ENCODE results near the gene ITPR1.

Gene ITPR1

GRCh38 chr3:4614927-4615326 is 121.8 kb downstream of the ITPR1 start:
- Histone ChIP-seq H3K4me2 (ENCODE audit: low read length) (no peak overlapping the region), H4K20me1 (ENCODE audit: insufficient read depth, low read length) (no peaks in the 10 kb centered on the region), H3K4me1 (ENCODE audit: insufficient read depth, low read length, severe bottlenecking) (no peaks in the 10 kb centered on the region), H3K27me3 (ENCODE audit: insufficient read depth, low read length) (no peaks in the 10 kb centered on the region), H3K9me2 (ENCODE audit: low read depth, low read length) (no peaks in the 10 kb centered on the region), H3K27ac (ENCODE audit: low read depth, low read length, poor library complexity, severe bottlenecking) (no peak overlapping the region), H3K9ac (ENCODE audit: low read length) (no peak overlapping the region), H3K36me3 (ENCODE audit: insufficient read depth, low read length) (no peaks in the 10 kb centered on the region), H2AFZ (ENCODE audit: low read length) (no peak overlapping the region), H3F3A (ENCODE audit: insufficient read depth, low read length) (no peaks in the 10 kb centered on the region), H3K4me3 (ENCODE audit: low read depth, low read length, poor library complexity, severe bottlenecking) (no peak overlapping the region), H3K9me3 (ENCODE audit: low read length) (no peaks in the 10 kb centered on the region), H3K79me2 (ENCODE audit: insufficient read depth, low read length) (no peaks in the 10 kb centered on the region)
- TF ChIP-seq, protein P1, sequence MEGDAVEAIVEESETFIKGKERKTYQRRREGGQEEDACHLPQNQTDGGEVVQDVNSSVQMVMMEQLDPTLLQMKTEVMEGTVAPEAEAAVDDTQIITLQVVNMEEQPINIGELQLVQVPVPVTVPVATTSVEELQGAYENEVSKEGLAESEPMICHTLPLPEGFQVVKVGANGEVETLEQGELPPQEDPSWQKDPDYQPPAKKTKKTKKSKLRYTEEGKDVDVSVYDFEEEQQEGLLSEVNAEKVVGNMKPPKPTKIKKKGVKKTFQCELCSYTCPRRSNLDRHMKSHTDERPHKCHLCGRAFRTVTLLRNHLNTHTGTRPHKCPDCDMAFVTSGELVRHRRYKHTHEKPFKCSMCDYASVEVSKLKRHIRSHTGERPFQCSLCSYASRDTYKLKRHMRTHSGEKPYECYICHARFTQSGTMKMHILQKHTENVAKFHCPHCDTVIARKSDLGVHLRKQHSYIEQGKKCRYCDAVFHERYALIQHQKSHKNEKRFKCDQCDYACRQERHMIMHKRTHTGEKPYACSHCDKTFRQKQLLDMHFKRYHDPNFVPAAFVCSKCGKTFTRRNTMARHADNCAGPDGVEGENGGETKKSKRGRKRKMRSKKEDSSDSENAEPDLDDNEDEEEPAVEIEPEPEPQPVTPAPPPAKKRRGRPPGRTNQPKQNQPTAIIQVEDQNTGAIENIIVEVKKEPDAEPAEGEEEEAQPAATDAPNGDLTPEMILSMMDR (IDR thresholded peaks at IDR 0.05; ENCODE audit: low read length) = no peak
- no peak for TF ChIP-seq EZH2 (IDR thresholded peaks at IDR 0.05; ENCODE audit: borderline replicate concordance, low read length)

DNA sequence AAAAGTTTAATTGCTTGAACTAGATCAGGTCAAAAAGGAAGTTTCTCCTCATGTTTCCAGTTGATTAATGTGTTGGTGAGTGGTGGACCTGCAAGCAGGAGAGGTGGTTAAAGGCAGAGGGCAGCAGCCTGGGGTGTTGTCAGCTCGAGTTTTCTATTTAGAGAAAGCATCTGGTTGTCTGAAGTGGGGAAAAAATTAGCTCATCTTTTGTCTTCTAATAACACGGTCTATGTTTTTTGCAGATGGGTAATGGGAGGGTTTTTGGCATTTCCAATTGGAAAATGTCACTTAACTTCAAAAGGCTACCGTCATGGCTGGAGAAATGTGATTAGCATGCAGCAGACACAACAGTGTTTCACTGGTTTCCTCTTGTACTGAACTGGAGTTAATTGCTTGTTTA is 122.6 kb downstream of the ITPR1 start:
- Histone ChIP-seq H3K79me2 (ENCODE audit: insufficient read depth, low read length) (no peaks in the 10 kb centered on the region), H3K36me3 (ENCODE audit: insufficient read depth, low read length) (no peaks in the 10 kb centered on the region), H3F3A (ENCODE audit: insufficient read depth, low read length) (no peaks in the 10 kb centered on the region), H3K4me2 (ENCODE audit: low read length) (no peak overlapping the region), H3K4me3 (ENCODE audit: low read depth, low read length, poor library complexity, severe bottlenecking) (no peak overlapping the region), H3K27me3 (ENCODE audit: insufficient read depth, low read length) (no peaks in the 10 kb centered on the region), H2AFZ (ENCODE audit: low read length) (no peak overlapping the region), H3K9me2 (ENCODE audit: low read depth, low read length) (no peaks in the 10 kb centered on the region), H3K4me1 (ENCODE audit: insufficient read depth, low read length, severe bottlenecking) (no peaks in the 10 kb centered on the region), H3K9me3 (ENCODE audit: low read length) (no peaks in the 10 kb centered on the region), H4K20me1 (ENCODE audit: insufficient read depth, low read length) (no peaks in the 10 kb centered on the region), H3K27ac (ENCODE audit: low read depth, low read length, poor library complexity, severe bottlenecking) (no peak overlapping the region), H3K9ac (ENCODE audit: low read length) (no peak overlapping the region)
- TF ChIP-seq, protein P1 (IDR thresholded peaks at IDR 0.05; ENCODE audit: low read length) = no peak
- no peak for TF ChIP-seq EZH2 (IDR thresholded peaks at IDR 0.05; ENCODE audit: borderline replicate concordance, low read length)

DNA sequence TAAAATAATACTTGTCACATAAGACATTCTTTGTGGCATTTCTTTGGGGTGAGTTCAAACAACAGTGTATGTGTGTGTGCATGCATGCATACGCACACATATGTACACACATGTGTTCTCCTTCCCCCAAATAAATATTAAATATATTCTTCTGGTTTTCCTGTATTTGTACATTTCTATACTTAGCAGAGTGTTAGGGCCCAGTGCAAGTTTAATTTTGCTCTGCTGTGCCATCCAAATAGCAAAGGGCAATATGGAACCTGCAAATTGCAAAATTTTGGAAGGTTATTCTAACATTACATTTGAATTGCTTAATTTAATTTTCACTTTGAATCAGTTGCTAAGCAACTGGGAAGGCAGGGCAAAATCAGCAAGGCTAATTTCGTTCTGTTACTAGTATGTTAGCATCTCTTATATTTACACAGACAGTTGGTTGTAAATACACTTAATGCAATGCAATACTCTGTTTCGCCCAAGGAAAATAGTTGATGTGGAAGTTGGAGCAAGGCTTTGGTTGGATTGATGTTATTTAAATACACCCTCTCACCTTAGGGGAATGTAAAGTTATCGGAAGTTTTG is 130.4 kb downstream of the ITPR1 start:
- H3K4me1 ChIP-seq (ENCODE audit: insufficient read depth, low read length, severe bottlenecking) = no peaks in the 10 kb centered on the region
- no peaks in the 10 kb centered on the region for H4K20me1 ChIP-seq (ENCODE audit: insufficient read depth, low read length)
- H3F3A ChIP-seq (ENCODE audit: insufficient read depth, low read length) = no peaks in the 10 kb centered on the region
- TF ChIP-seq, protein P1 (IDR thresholded peaks at IDR 0.05; ENCODE audit: low read length) = no peak
- no peak for TF ChIP-seq EZH2 (IDR thresholded peaks at IDR 0.05; ENCODE audit: borderline replicate concordance, low read length)
- no peak overlapping the region for H3K4me2 ChIP-seq (ENCODE audit: low read length)
- no peaks in the 10 kb centered on the region for H3K36me3 ChIP-seq (ENCODE audit: insufficient read depth, low read length)
- H3K9ac ChIP-seq (ENCODE audit: low read length) = no peak overlapping the region
- no peaks in the 10 kb centered on the region for H3K9me2 ChIP-seq (ENCODE audit: low read depth, low read length)
- no peak overlapping the region for H3K4me3 ChIP-seq (ENCODE audit: low read depth, low read length, poor library complexity, severe bottlenecking)
- no peak overlapping the region for H3K27ac ChIP-seq (ENCODE audit: low read depth, low read length, poor library complexity, severe bottlenecking)
- H2AFZ ChIP-seq (ENCODE audit: low read length) = no peak overlapping the region
- no peaks in the 10 kb centered on the region for H3K27me3 ChIP-seq (ENCODE audit: insufficient read depth, low read length)
- H3K9me3 ChIP-seq (ENCODE audit: low read length) = no peaks in the 10 kb centered on the region
- H3K79me2 ChIP-seq (ENCODE audit: insufficient read depth, low read length) = no peaks in the 10 kb centered on the region
